22Rv1 (cell line): ENCODE measurements around the gene DRICH1.
"Not testable (repeated sequence)": the region's sequence is repeated elsewhere in the genome, so short reads cannot be mapped to it uniquely, and the experiment has no call there.

Experiments used
- CTCF ChIP-seq: fragments of 450-650 bp; IDR thresholded peaks from 2 replicates; pipeline ENCODE4 v1.5.1; 2017; ENCODE audit warnings: mild to moderate bottlenecking
- ZFX ChIP-seq: fragments of 450-650 bp; IDR thresholded peaks from 2 replicates; pipeline ENCODE4 v1.6.1; 2017; ENCODE audit warnings: antibody characterized with exemption, borderline replicate concordance

DNA sequence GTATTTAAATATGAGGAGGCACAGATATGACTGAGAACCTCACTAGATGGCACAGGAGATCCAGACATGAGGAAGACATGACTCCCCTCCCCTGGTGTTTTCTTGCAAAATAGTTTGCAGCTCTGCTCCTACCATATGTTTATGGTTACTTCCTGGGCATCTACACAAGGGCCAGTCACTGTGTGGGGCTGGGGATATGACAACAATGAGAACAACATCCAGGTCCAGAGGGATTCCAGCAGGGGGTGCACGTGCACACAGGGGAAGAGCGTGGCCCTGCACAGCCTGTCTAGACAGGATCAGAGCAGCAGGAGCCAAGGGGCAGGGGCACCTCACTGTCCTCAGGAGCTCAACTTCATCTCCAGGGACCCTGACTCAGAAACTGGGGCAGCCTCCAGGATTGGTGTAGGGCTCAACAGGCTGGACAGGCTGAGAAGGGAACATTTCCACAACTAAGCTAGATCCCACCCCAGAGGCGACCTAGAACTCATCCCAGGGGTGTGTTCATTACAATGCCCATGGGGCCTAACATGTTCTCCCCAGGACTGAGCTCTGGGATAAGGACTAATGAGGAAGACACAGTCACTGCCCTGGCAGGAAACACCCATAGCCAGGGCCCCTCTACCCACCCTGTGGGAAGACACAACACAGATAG lies 4.6 kb downstream of the DRICH1 start:
- peak; percentile 32 for TF ChIP-seq CTCF
- TF ChIP-seq ZFX, result not testable (repeated sequence)
